Left lung (tissue), 10 donors: ENCODE results near the gene PAIP2B. TPM values are rescaled to one million over a fixed set of nuclear protein-coding genes. Genes with fewer than 3 reads are reported as not detected.

Experiments
- ATAC-seq: fragments of 200-7000 bp; cut with Tn5 transposase; one replicate; pipeline ENCODE4 v1.9.1; 2020; ENCODE audit warnings: moderate library complexity
- DNase-seq, 4 donors: peaks; one replicate each; pipeline ENCODE4 v3.0.0-alpha.2; 2013 to 2020
- H3K27ac ChIP-seq, 2 donors: fragments of 200-600 bp; sonication (generic) in 1 of 2; one replicate each; pipeline versions ENCODE4 v1.5.0 to v1.8.0; 2020 to 2021
- H3K27me3 ChIP-seq, 2 donors: fragments of 200-600 bp; sonication (generic) in 1 of 2; one replicate each; pipeline versions ENCODE4 v1.5.0 to v1.8.0; 2020 to 2021
- H3K36me3 ChIP-seq, 2 donors: fragments of 200-600 bp; sonication (generic) in 1 of 2; one replicate each; pipeline versions ENCODE4 v1.5.0 to v1.8.0; 2020 to 2021
- H3K4me1 ChIP-seq, 2 donors: fragments of 200-600 bp; one replicate each; pipeline ENCODE4 v1.8.0; 2021
- H3K4me3 ChIP-seq, 2 donors: fragments of 200-600 bp; sonication (generic) in 1 of 2; one replicate each; pipeline versions ENCODE4 v1.5.0 to v1.8.0; 2020 to 2021; ENCODE audit warnings: mild to moderate bottlenecking in 1 of 2
- H3K9me3 ChIP-seq, 2 donors: fragments of 200-600 bp; sonication (generic) in 1 of 2; one replicate each; pipeline versions ENCODE4 v1.5.0 to v1.8.0; 2020 to 2021
- intact Hi-C, 2 donors: fragments of 100-400 bp; cut with DNase I; formaldehyde crosslinking; loops; one replicate each; pipeline versions ENCODE4 v1.11.2 to v1.14.2; 2022
- polyA plus RNA-seq, 6 donors: library from polyadenylated mRNA; unstranded; fragments of 120-200 nt; gene quantifications; one replicate each; pipeline ENCODE4 v1.2.1, GENCODE V29; 2013; ENCODE audit not compliant: insufficient read length in 6 of 6
- total RNA-seq, 2 donors: library from RNA; stranded (reverse); fragmentation: NEBNext Ultra II Directional; extraction: Animal tissue kit (Norgen Biotek cat#: 25700); gene quantifications; one replicate each; pipeline ENCODE4 v1.2.1, GENCODE V29; 2021
- TF ChIP-seq, protein P1 (sequence below), 2 donors: fragments of 200-600 bp; sonication (generic) in 1 of 2; IDR thresholded peaks; one replicate each; pipeline versions ENCODE4 v1.5.0 to v1.8.0; 2021; ENCODE audit warnings: antibody characterized with exemption in 2 of 2
- donor health status: DM: no; HTN: yes; CAD: no.
- donor health status: DM: no; HTN: no; CAD: no.

PAIP2B gene
- total and polyA plus RNA-seq, 8 donors: 4.6 to 11.5 (median 9.7) TPM

DNA sequence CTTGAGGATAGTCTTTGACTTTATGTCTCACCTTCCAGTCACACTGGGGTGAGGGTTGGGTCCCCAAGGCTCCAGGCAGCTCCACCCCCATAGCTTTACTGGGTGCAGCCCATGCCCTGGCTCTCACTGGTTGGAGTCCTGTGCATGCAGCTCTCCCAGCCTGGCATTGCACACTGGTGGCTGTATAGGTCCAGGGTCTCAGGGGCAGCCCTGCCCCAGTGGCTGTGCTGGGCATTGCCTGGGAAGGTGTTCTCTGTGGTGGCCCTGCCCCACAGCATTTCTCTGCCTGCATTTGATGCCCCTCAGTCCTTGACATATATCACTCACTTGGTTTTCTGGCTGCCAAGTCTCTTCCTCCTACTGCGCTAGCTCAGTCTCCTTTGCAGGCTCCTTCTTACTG lies 75.3 kb downstream of the PAIP2B start:
- H3K9me3 ChIP-seq: no peaks in the 10 kb centered on the region
- H3K27ac ChIP-seq: no peak overlapping the region
- no peaks in the 10 kb centered on the region for H3K4me1 ChIP-seq
- ATAC-seq (no peak), DNase-seq (no peak)
- H3K27me3 ChIP-seq: peaks cover 0 to 1% of the 10 kb centered on the region in 2 donors
- TF ChIP-seq, protein P1, sequence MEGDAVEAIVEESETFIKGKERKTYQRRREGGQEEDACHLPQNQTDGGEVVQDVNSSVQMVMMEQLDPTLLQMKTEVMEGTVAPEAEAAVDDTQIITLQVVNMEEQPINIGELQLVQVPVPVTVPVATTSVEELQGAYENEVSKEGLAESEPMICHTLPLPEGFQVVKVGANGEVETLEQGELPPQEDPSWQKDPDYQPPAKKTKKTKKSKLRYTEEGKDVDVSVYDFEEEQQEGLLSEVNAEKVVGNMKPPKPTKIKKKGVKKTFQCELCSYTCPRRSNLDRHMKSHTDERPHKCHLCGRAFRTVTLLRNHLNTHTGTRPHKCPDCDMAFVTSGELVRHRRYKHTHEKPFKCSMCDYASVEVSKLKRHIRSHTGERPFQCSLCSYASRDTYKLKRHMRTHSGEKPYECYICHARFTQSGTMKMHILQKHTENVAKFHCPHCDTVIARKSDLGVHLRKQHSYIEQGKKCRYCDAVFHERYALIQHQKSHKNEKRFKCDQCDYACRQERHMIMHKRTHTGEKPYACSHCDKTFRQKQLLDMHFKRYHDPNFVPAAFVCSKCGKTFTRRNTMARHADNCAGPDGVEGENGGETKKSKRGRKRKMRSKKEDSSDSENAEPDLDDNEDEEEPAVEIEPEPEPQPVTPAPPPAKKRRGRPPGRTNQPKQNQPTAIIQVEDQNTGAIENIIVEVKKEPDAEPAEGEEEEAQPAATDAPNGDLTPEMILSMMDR (IDR thresholded peaks at IDR 0.05): no peak
- intact Hi-C loops: no loop called here
- H3K4me3 ChIP-seq: no peak overlapping the region
- H3K36me3 ChIP-seq: peaks cover 3 to 44% of the 10 kb centered on the region in 2 donors

DNA sequence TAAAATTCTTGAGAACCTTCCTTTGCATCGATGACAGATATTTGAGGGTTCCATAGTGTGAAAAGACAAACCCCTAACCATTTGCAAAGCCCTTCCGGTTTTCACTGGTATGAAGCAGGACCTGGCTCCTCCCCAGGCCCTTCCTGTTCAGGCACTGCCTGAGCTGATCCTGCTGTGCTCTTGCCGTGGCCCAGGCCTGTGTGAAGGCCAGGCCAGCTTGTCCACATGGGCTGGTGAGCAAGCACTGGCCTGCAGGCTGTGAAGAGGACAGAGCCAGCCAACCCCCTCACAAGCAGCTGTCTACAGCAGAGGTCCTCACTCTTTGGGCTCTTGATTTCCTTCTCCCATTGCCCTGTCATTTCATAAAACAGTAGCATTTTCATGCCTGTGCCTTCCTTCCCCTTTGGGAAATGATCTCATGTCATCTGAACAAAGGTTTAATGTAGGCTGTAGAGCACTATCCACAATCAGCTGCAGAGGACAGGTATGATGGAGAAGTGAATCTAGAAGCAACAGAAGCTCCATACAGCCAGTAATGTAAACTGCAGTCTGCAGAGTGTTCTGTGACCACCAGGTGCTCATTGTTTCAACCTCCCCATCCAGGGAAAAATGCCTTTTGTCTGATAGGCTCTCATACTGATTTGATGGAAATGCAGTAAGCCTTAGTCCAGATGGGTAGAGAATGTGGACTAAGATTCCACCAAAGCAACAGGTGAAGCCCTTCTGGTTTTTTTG lies 76.7 kb downstream of the PAIP2B start:
- Histone ChIP-seq H3K4me3 (no peak overlapping the region), H3K36me3 (peaks cover 3 to 58% of the 10 kb centered on the region in 2 donors), H3K4me1 (no peaks in the 10 kb centered on the region), H3K9me3 (no peaks in the 10 kb centered on the region), H3K27ac (no peak overlapping the region), H3K27me3 (no peaks in the 10 kb centered on the region)
- TF ChIP-seq, protein P1 (IDR thresholded peaks at IDR 0.05): no peak
- ATAC-seq (no peak), DNase-seq (peak in 1 of 4 donors; percentile 5)
- intact Hi-C loops: no loop called here

DNA sequence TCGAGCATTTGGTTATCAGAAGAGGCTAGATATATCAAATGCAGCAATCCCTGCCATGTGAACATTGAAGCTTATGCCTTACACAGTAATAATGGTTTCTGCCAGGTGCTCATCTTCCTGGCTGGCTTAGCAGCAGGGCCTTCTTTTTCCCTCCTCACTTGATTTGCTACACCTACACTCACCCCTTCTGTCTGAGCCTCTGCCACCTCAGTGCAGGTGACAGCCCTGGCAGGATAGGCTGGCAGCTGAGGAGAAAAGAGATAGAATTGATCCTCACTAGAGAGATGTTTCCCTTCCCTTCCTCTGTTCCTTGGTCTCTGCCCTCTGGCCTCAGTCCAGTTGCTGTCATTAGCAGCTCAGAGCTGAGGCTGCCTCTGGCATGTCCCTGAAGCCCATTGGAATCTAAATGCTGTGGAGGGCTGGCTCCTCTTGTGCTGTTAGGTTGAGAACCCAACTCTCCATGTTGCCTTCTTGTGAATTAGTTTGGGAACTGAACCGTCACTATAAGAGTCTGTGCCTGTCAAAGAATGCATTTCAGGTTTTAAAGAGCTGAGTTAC lies 78.3 kb downstream of the PAIP2B start:
- TF ChIP-seq, protein P1 (IDR thresholded peaks at IDR 0.05): no peak
- ATAC-seq (no peak), DNase-seq (no peak)
- Histone ChIP-seq H3K36me3 (peaks cover 3 to 75% of the 10 kb centered on the region in 2 donors), H3K27ac (no peak overlapping the region), H3K27me3 (no peaks in the 10 kb centered on the region), H3K4me3 (no peak overlapping the region), H3K9me3 (no peaks in the 10 kb centered on the region), H3K4me1 (no peaks in the 10 kb centered on the region)
- intact Hi-C loops: no loop called here

DNA sequence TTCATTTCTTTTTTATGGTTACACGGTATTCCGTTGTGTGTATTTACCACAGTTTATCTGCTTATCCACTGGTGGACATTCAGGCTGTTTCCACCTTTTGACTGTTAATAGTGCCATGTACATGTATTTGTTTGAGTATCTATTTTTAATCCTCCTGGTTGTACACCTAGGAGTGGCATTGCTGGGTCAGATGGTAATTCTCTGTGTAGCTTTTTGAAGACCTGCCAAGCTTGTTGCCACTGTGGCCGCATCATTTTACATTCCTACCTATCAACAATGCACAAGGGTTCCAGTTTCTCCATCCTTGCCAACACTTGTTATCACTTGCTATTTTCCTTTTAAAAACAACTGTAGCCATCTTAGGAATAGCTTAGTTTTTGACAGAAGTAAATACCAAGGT lies 83.1 kb downstream of the PAIP2B start:
- intact Hi-C loops: no loop called here
- no peaks in the 10 kb centered on the region for H3K9me3 ChIP-seq
- H3K27me3 ChIP-seq: no peaks in the 10 kb centered on the region
- no peak overlapping the region for H3K4me3 ChIP-seq
- TF ChIP-seq, protein P1 (IDR thresholded peaks at IDR 0.05): no peak
- DNase-seq: no peak
- H3K36me3 ChIP-seq: peaks cover 3 to 100% of the 10 kb centered on the region in 2 donors
- H3K27ac ChIP-seq: no peak overlapping the region
- no peak for ATAC-seq
- no peaks in the 10 kb centered on the region for H3K4me1 ChIP-seq

DNA sequence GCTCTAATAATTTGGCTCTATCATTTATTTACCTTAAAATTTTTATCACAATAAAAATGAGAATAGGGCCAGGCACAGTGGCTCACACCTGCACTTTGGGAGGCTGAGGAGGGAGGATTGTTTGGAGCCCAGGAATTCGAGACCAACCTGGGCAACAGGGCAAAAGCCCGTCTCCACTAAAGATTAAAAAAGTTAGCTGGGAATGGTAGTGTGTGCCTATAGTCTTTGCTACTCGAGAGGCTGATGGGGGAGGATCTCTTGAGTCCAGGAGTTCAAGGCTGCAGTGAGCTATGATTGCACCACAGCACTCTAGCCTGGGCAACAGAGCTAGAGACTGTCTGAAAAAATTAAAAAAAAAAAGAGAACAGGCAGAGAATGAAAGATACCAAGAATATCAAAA lies 90.7 kb downstream of the PAIP2B start:
- Histone ChIP-seq H3K4me1 (peaks cover 8 to 20% of the 10 kb centered on the region in 2 donors), H3K9me3 (no peaks in the 10 kb centered on the region), H3K36me3 (peaks cover 0 to 74% of the 10 kb centered on the region in 2 donors), H3K4me3 (no peak overlapping the region), H3K27ac (no peak overlapping the region), H3K27me3 (no peaks in the 10 kb centered on the region)
- TF ChIP-seq, protein P1 (IDR thresholded peaks at IDR 0.05): no peak
- ATAC-seq (no peak), DNase-seq (no peak)
- intact Hi-C loops: no loop called here
